Stimulated activated CD8-positive, alpha-beta memory T cell treated with anti-CD3 and anti-CD28 coated beads, Interleukin-12 subunit alpha, Interleukin-12 subunit beta, amount 100 ng/mL, for 24 hours (primary cell): ENCODE measurements around the gene PHACTR3.

Experiments
- DNase-seq: peaks from one replicate; pipeline ENCODE4 v3.0.0-alpha.2; 2020; ENCODE audit errors: extremely low read depth

PHACTR3 gene

DNA sequence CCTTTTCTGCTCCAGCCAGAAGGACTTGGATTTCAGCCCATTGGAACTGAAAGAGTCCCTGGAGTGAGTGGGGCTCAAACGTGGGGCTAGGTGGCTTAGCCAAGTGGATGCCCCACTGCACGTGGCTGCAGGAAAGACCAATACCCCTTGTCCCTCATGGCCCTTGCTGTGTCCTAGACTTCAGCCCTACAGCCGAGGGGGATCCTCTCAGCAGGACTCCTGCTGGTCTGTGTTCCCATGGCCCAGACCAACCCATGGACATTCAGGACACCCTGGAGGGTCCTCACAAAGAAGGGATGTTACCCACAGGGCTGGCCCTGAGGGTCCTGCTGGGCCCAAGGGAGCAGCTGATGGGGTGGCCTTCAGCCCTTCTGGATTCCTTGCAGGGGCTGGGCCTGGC is 30.0 kb upstream of the PHACTR3 start:
- DNase-seq = no peak

DNA sequence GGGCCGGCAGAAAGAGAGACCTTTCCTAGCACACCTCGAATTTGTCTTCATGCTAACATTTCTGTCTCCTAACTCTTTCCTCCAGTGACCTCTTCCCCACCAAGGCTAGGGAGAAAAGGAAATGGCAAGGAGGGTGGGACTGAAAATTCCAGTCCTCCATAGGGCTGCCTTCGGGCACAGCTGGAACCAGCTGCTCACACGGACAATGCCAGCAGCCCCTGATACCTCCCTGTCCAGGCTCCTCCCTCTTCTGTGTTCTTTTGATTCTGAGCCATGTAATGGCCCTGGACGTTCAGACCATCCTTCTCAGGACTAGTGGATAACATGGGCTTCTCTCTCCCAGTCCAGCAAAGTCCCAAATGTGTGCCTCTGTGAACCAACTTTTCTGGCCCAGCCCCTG is 29.1 kb upstream of the PHACTR3 start:
- no peak for DNase-seq

DNA sequence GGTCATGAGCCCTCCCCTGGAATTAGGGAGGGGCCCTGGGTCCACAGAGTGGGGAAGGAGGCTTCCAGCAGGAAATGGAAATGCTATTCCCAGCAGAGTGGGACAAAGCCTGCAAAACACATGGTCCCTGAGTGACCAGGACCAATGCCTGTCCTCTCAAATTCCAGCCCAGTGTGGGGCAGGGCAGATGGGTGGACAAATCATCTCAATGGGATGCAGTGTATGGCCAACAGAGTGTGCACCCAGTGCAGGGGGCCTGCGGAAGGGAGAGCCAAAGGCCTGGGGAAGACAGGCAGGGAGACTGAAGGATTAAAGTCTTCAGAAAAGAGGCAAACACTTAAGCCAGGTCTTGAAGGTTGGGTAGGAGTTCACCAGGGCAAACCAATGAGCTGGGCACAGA is 28.7 kb upstream of the PHACTR3 start:
- no peak for DNase-seq

DNA sequence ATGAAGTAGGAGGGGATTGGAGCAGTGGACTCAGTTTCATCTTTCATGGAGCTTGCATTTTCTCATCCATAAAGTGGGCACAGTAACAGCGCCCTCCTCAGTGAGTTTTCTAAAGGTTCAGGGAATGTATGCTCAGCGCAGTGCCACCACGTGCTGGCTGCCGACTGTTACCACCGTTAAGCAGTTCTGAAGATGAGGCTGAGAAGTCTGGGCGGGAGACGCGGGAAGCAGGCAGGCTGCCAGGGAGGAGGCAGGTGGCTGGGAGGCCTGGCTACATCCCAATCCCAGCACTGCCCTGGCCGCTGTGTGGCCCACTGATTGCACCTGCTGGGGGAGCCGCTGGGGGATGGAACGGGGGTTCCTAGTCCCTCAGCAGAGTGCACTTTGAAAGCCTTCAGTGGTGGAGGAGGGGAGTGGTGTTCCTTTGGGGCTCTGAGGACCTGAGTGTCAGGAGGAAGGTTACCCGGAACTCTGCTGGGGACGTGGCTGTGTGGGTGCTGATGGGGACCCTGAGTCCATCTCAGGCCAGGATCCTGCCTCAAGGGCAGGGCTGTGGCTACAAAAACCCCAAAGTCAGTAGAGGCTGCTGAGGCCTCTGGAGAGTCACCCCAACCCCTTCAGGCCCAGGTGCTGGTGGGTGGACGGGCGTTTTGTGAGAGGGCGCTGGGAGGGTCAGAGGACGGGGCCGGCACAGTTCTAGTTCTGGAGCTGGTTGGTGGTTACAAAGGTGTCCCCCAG is 28.0 kb upstream of the PHACTR3 start:
- no peak for DNase-seq

DNA sequence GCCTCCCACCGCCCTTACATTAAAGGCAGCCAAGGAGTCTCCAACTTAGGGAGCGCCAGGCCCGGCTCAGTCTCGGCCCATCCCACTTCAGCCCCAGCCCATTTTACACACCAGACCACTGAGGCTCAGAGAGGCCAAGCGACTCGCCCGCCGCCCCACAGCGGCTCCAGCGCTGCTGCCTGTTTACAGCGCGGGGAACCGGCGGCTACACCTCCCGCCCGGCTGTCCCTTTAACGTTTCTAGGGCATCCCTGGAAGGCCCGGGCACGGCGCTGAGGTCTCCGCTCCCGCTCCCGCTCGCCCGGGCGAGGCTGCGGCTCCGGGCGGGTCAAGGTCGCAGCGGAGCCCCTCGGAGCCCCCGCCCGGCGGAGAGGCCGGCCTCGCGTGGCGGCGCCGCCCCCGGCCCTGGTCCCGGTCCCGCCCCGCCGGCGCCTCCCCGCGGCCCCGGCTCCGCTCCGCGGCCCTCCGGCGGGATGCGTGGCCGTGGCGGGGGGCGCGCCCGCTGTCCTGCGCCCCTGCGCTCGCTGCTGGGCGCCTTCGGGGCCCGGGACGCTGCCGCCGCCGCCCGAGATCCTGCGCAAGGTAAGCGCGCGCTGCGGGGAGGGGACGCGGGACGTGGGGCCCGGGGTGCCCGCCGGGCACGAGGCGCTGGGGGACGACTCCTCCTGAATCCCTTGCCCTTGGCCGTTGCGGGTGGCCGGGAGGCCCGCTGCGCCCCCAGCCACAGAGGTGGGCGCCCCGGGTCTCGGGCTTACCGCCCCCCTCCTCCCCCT is 27.1 kb upstream of the PHACTR3 start:
- DNase-seq = no peak

DNA sequence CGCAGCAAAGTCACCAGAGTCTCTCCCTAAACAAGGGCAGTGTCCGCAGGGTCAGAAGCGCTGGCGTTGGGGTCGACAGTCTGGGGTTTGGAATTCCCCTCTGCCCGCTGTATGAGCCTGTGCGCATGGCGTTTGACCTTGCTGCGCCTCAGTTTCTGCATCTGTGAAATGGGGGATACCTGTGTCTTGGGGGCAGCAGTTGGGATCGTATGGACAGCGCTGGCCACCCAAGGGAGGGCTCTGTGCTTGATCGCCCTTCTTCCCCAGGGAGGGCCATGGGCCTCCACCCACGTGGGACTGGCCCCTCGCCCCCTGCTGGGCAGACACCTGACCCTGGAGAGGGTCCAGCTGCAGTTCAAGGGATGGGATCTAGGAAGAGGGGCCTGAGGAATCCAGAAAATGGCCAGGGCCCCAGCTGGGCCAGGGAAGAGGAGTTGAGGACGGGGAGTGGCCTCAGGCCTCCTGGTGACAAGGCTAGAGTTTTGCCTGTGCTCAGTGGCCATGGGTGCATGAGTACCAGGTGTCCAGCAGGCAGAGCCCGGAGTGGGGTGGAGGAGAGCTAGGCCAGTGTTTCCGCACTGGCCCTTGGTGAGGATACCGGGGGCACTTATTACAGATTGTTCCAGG is 26.4 kb upstream of the PHACTR3 start:
- DNase-seq = no peak

DNA sequence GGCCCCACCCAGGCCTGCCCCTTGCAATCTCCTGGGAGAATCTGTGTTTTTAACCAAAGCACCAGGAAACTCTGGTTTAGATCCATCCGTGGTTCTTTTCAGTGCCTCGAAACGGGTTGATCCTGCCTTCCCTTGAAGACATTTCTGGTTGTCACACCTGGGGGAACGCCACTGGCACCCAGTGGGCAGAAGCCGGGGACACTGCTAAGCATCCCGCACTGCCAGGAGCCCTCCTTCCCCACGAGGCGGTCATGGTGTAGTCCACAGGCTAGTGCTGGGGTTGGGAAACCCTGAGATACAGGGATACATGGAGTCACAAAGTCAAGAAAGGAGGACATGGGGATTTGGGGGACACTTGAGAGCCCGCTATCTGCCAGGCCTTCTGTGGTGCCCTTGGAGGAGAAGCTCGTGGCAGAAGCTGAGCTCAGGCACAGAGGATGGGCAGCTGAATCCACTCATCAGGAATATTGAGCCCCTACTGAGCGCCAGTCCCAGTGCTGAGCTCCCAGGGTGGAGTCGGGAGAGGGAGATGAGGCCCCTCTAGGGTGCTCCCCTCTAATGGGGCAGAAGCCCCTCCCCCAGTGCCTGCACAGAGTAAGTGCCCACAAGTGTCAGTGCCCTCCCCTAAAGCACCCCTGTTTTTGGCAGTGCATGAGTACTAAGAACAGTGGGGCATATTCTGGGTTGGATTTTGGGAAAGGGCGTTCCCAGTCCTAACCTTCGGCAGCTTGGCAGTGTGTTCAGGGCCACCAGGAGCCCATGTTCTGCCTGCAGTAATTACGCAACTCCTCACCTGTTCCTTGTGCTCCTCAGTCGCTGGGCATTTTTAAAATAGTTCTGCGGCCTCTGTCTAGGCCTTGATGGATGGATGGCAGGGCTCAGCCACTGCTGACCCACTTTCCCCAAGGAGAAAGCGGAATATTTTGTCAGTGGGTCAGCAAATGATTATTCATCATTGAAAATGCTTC is 25.6 kb upstream of the PHACTR3 start:
- DNase-seq = no peak

DNA sequence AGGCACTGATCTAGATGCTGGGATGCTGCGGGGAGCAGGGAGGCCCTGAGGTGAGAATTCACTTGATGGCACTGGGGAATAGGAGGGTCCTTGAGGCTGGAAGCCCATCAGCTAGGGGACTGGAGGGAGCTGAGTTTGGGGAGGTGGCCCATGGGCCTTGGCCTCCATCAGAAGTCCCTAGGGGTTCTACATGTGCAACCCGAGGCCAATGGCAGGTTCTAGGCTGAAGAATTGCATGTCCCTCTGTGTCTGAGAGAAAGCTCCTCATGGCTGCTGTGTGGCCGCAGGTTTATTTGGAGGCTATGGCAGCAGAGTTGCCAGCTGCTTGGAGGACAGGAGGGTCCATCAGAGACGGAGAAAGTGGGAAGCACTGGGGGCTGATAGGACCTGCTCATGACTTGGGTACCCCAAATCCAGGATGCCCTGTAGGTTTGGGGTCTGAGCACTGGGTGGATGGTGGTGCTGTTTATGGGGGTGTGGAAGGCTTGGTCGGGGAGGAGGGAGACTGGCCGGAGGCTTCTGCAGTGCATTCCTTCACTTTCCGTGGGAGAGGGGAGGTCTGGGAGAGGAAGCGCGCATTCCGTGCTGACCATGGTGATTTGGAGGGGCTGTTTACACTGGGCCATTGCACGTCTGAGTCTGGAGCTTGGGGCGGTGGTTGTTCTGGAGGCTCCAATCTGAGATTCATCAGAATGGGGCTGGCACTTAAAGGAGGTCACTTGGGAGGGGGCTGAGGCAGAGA is 24.8 kb upstream of the PHACTR3 start:
- DNase-seq = no peak

DNA sequence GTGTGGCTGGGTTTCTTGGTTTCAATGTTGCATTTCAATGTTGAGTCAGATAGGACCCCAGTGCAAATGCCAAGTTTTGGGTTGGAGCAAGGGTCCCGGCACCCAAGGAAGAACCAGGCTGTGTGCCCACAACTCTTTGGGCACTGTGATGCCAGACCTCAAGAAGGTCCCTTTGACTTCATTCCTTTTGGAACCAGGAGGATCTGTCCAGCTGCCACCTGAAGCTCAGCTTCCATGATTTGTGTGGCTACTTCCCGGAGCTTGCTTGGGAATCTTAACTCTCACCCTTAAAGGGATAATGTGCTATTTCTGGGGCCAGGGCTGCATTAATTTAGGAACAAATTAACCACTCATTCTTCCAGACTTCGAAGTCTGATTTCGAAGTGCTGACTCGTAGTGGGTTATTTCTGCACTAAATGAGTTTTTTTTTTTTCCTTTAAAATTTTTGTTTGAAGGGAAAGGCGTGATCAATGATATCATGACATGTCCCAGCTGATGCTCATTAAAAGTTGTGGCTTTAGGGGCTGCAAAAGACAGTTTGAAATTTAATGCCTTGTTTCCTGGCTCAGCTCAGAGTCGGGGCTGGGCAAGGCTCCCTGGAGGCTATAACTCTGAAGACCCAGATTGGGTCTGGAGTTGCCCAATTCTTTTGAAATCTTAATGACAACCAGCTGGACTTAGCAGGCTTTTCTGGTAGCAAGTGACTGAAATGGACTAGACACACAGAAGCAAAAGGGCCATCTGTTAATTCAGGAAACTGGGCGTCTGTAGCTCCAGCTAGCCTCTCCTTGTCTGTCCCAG is 24.0 kb upstream of the PHACTR3 start:
- DNase-seq = no peak

DNA sequence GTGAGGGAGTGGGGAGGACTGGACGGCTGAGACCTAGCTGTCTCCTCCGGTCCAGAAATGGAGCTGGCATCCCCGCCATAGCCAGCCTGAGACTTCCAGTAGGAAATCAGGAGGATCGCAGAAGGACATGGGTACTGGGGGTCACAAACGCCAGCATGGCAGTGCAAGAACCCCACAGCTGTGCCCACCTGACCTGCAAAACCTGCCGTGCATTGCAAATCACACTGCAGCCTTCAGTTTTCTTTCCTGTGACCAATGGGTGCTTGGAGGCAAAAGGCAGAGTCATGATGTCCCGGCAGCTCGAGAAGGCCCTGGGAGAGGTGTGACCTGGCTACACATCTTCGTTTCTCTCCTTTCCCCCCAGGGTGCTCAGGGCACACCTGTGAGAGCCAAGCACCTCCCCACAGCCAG is 23.3 kb upstream of the PHACTR3 start:
- DNase-seq = no peak

DNA sequence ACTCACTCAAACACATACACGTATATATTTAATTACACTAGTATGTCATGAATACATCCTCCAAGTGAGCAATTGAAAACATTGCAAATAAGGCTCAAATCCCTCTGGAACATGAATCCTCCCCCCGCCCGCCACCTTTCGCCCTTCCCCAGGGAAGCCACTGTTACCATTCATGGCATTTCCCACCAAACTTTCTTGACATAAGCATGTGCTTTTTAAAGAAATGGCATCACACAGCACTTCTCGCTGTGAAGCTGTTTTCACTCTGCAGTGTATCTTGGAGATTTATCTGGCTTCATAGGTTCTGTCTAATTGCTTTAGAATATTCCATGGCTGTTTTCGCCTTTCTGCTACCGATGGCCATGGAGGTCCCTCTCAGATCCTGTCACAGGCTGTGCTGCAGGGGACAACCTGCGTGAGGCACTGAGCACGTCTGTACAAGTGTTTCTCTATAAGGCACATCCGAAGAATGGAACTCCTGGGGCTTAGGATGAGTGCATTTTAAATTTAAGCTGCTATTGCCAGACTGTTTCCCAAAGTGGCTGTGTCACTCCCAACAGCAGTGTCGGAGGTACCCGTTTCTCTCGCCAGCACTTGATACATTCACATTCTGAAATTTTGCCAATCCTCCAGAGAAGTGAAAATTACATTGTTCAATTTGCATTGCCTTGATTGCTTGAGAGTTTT is 22.2 kb upstream of the PHACTR3 start:
- DNase-seq = no peak

DNA sequence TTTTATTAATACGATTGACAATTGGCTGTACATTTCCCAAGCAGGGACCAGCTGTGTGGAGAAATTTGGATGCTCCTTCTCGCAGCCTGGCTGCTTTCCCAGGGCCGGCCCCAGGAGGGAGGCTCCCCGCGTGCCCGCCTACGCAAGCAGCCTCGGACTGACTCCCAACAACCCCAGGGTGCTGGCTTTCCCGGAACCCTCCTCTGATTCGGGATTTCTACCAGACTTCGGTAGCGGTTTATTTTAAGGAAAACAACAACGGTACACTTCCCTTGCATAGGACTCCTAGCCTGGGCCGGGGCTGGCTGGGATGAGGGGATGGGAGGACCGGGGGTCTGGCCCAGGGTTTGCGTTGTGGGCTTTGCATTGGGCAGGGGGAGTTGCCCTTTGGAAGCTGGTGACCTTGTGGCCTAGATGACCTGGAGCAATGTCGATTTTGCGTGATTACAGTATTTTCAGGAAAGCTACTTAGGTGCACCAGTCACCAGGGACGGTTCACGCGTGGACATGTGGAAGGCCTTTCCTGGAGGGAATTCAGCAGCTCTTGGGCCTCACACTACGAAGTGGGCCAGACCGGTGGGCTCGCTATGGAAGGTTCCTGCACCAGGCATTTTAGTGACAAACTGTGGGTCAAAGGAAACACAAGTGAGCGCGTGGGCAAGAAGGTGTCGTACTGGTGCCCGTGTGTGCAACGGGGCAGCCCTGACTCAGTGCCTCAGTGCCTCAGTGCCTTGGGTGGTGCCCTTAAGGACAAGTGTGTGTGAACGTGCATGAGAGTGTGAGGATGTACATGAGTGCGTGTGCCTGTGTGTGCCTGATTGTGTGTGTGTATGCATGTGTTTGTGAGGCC is 20.7 kb upstream of the PHACTR3 start:
- DNase-seq = no peak

DNA sequence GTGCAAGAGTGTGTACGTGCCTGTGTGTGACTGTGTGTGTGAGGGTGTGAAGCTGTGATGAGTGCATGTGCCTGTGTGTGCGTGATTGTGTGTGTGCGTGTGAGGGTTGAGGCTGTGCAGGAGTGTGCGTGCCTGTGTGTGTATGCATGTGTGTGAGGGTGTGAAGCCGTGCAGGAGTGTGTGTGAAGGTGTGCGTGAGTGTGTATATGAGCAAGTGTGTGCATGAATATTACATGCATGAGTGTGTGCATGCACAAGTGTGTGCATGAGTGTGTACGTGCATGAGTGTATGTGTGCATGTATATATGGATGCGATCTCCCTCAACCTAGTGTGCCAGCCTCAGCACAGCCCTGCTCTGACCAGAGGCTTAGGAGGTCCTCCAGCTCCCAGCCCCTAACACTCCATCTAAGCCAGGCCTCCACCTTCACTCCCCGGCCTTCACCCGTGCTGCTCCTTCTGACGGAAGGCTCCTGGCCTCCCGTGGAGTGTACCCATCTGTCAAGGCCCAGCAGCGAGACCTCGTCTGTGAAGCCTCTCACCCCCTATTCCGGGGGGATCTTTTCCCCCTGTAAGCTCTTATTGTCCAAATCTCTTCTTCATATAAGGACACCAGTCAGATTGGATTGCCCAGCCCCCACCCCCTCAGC is 19.9 kb upstream of the PHACTR3 start:
- no peak for DNase-seq

DNA sequence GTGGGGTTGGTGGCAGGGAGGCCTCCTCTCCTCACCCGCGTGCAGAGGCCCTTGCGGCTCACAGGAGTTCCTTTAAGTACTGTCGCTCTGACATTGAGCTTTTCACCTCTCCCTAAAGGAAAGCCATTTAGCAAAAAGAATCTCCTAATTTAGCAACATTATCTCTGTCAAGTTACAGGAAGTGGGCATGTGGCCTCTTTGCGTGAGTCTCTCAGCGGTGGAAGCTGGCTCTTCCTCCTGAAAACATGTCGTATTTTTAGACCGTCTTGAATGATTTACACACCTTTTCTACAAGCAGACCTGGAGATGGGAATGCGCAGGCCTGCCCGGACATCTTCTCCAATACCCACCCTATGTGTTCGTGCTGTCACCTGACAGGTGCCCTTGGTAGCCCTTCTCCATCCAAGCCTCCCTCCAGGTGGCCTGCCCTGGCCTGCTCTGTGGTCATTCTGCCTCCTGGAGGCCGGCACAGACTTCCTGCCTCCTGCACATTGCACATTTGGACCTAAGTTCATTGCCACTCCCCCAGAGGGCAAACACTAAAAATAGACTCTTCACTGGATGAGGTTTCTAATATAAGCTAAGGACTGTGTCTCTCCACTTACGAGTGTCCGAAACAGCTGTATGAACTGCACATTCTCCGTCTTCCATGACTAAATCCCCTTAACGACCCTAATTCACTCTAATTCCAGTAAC is 18.5 kb upstream of the PHACTR3 start:
- DNase-seq = no peak

DNA sequence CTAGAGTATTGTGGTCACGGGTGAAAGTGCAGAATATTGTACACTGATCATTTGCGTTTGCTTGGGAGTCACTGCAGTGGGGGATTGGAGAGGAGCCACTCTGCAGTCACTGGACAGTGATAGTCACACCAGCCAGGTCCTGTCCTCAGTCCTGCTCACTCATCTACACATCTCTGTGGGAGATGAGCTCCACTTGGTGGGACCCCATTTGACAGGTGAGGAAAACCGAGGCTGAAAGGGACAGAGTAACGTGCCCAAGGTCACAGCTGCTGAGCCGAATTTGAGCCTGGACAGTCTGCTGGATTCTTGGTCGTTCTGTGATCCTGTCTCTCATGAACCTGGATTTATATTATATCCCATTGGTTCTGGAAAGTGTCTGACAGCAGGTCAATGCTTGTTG is 17.7 kb upstream of the PHACTR3 start:
- no peak for DNase-seq

DNA sequence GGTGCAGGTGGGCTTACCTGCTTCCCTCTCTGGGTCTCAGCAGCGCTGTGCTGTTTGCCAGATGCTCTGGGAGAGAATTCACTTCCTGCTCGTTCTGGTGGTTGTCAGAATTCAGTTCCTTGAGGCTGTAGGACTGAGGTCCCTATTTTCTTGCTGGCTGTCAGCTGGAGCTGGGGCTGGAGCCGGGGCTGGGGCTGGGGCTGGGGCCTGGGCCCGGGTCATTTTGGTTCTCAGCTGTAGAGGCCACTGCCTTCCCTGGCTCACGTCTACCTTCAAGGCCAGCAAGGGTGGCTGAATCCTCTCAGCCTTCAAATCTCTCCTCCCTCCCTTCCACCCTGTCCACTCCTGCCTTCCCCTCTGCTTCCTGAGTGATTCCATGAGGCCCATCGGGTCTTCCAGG is 16.8 kb upstream of the PHACTR3 start:
- DNase-seq = no peak

DNA sequence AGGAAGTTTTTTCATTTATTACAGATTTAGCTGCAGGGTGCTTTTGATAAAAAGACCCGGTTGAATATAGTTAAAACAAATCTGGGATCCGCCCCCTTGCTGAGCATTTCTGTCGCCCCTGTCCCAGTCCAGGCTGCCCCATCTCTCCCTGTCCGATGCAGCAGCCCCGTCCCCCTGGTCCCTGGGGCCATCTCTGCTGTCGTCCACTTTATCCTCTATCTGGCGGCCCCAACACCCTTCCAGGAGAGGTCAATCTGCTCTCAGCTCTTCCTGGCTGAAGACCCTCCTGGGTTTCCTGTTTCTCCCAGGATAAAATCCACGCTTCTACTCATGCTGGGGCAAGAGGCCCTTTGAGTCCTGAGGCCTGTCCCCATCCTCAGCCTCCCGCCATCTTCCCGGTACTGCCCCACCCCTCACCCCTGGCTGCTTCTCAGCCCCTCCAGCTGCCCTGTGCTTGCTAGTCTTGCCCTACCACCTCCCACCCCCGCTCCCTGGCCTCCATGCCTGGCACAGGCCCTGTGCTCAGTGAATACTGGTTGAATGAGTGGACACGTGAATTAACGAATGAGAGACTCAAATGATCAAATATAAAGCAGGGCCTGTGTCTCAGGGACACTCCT is 16.0 kb upstream of the PHACTR3 start:
- no peak for DNase-seq
